Glutamatergic neuron (in vitro differentiated cells): ENCODE measurements around the gene COQ2. TPM values are rescaled to one million over a fixed set of nuclear protein-coding genes. Genes with fewer than 3 reads are reported as not detected.

Experiments used
- DNase-seq: peaks from one replicate; pipeline ENCODE4 v3.0.0; 2022
- H3K27ac Mint-ChIP-seq: one replicate; pipeline ENCODE4 v1.8.0; 2020; ENCODE audit warnings: mild to moderate bottlenecking, mixed read lengths, inconsistent platforms; ENCODE audit not compliant: unreplicated experiment
- H3K27me3 Mint-ChIP-seq: one replicate; pipeline ENCODE4 v1.8.0; 2020; ENCODE audit warnings: mild to moderate bottlenecking, moderate library complexity, mixed read lengths, inconsistent platforms; ENCODE audit not compliant: unreplicated experiment
- H3K36me3 Mint-ChIP-seq: one replicate; pipeline ENCODE4 v1.8.0; 2020; ENCODE audit warnings: mild to moderate bottlenecking, mixed read lengths, inconsistent platforms; ENCODE audit not compliant: unreplicated experiment
- H3K4me1 Mint-ChIP-seq: one replicate; pipeline ENCODE4 v1.8.0; 2020; ENCODE audit warnings: mild to moderate bottlenecking, low read depth, mixed read lengths, inconsistent platforms; ENCODE audit not compliant: unreplicated experiment
- H3K4me3 Mint-ChIP-seq: one replicate; pipeline ENCODE4 v1.8.0; 2020; ENCODE audit warnings: mild to moderate bottlenecking, mixed read lengths, inconsistent platforms; ENCODE audit not compliant: unreplicated experiment
- H3K9me3 Mint-ChIP-seq: one replicate; pipeline ENCODE4 v1.8.0; 2020; ENCODE audit warnings: mild to moderate bottlenecking, moderate library complexity, mixed read lengths, inconsistent platforms; ENCODE audit not compliant: unreplicated experiment
- total RNA-seq: library from RNA; stranded (reverse); fragmentation: NEBNext Ultra II Directional; extraction: Animal tissue kit (Norgen Biotek cat#: 25700); gene quantifications from one replicate; pipeline ENCODE4 v1.2.1, GENCODE V29; 2021; ENCODE audit not compliant: unreplicated experiment
- TF ChIP-seq, protein P1 (sequence below): fragments of 200-600 bp; sonication (generic); IDR thresholded peaks from one replicate; pipeline ENCODE4 v1.5.0; 2021; ENCODE audit not compliant: partially characterized antibody, unreplicated experiment

Gene COQ2
- total RNA-seq, 1 donor from 2014 or later, result 5.3 TPM

- TF ChIP-seq, protein P1, sequence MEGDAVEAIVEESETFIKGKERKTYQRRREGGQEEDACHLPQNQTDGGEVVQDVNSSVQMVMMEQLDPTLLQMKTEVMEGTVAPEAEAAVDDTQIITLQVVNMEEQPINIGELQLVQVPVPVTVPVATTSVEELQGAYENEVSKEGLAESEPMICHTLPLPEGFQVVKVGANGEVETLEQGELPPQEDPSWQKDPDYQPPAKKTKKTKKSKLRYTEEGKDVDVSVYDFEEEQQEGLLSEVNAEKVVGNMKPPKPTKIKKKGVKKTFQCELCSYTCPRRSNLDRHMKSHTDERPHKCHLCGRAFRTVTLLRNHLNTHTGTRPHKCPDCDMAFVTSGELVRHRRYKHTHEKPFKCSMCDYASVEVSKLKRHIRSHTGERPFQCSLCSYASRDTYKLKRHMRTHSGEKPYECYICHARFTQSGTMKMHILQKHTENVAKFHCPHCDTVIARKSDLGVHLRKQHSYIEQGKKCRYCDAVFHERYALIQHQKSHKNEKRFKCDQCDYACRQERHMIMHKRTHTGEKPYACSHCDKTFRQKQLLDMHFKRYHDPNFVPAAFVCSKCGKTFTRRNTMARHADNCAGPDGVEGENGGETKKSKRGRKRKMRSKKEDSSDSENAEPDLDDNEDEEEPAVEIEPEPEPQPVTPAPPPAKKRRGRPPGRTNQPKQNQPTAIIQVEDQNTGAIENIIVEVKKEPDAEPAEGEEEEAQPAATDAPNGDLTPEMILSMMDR, result no peak
- Mint-ChIP-seq H3K4me3 (no peak overlapping the region), H3K27me3 (no peaks in the 10 kb centered on the region), H3K4me1 (peaks cover 1% of the 10 kb centered on the region), H3K9me3 (no peaks in the 10 kb centered on the region), H3K27ac (no peak overlapping the region), H3K36me3 (no peaks in the 10 kb centered on the region)
- no peak for DNase-seq
Observed at GRCh38 chr4:83232082-83232481, 52.5 kb downstream of the COQ2 start.

GRCh38 chr4:83231620-83232076 lies 53.0 kb downstream of the COQ2 start:
- Mint-ChIP-seq H3K4me1 (peaks cover 1% of the 10 kb centered on the region), H3K9me3 (no peaks in the 10 kb centered on the region), H3K27ac (no peak overlapping the region), H3K4me3 (no peak overlapping the region), H3K36me3 (no peaks in the 10 kb centered on the region), H3K27me3 (no peaks in the 10 kb centered on the region)
- TF ChIP-seq, protein P1, result no peak
- DNase-seq, result no peak

DNA sequence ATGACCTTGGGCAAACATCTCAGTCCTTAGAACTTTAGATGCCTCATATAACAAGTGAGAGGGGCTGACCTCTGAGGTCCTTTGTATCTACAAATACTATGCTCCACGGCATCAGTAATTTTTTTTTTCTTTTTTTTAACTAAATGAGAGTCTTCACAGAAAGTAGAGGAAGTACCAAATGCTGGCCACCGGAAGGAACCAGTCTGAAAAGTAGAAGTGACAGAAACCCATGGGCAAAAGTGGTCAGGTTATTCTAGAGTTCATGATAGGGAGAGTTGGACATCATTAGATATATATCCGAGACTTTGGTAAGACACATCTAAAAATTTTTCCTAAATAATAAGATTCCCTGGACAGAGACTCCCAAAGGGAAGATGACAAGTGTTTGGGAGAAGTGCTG lies 53.7 kb downstream of the COQ2 start:
- TF ChIP-seq, protein P1, result no peak
- no peaks in the 10 kb centered on the region for H3K27me3 Mint-ChIP-seq

GRCh38 chr4:83229791-83230190 lies 54.8 kb downstream of the COQ2 start:
- DNase-seq, result no peak

More for the DNA sequence above, 53.7 kb downstream of the COQ2 start:
- no peaks in the 10 kb centered on the region for H3K36me3 Mint-ChIP-seq
- H3K9me3 Mint-ChIP-seq, result no peaks in the 10 kb centered on the region
- H3K27ac Mint-ChIP-seq, result no peak overlapping the region
- H3K4me3 Mint-ChIP-seq, result no peak overlapping the region
- DNase-seq, result no peak
- H3K4me1 Mint-ChIP-seq, result peaks cover 1% of the 10 kb centered on the region

DNA sequence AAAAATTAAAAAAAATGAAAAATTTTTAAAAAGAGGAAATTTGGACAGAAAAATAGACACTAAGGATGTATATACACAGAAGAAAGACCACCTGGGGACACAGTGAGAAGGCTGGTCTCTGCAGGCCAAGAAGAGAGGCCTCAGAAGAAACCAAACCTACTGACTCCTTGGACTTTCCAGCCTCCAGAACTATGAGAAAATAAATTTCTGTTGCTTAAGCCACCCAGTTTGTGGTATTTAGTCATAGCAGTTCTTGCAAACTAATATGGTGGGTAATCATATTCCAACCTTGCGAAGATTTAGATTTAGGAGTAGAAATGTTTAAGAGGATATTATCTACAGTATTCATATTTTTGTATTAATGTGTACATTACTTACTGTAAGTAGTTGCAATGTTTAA lies 56.4 kb downstream of the COQ2 start:
- H3K9me3 Mint-ChIP-seq, result no peaks in the 10 kb centered on the region
- no peaks in the 10 kb centered on the region for H3K36me3 Mint-ChIP-seq
- DNase-seq, result no peak
- H3K4me3 Mint-ChIP-seq, result no peak overlapping the region
- H3K27me3 Mint-ChIP-seq, result peaks cover 1% of the 10 kb centered on the region
- H3K4me1 Mint-ChIP-seq, result no peaks in the 10 kb centered on the region
- H3K27ac Mint-ChIP-seq, result no peak overlapping the region
- TF ChIP-seq, protein P1, result no peak

More at GRCh38 chr4:83229791-83230190, 54.8 kb downstream of the COQ2 start:
- no peaks in the 10 kb centered on the region for H3K36me3 Mint-ChIP-seq
- H3K4me1 Mint-ChIP-seq, result peaks cover 1% of the 10 kb centered on the region
- peaks cover 1% of the 10 kb centered on the region for H3K27me3 Mint-ChIP-seq
- TF ChIP-seq, protein P1, result no peak
- H3K27ac Mint-ChIP-seq, result no peak overlapping the region
- H3K4me3 Mint-ChIP-seq, result no peak overlapping the region
- no peaks in the 10 kb centered on the region for H3K9me3 Mint-ChIP-seq
